H1 (cell line): ENCODE data around the gene SMC2.

Experiments
- CTCF ChIP-seq, 3 experiments: IDR thresholded peaks; 1 replicate in 2 of 3; 2 replicates in 1 of 3; pipeline versions ENCODE4 v1.5.1 to v1.6.1; 2011; ENCODE audit warnings: low read length in 3 of 3, mild to moderate bottlenecking in 3 of 3, inconsistent platforms in 2 of 3, low read depth in 1 of 3, moderate library complexity in 1 of 3; ENCODE audit not compliant: insufficient read depth in 1 of 3; ENCODE audit errors: control extremely low read depth in 1 of 3
- EP300 ChIP-seq, 2 experiments: IDR thresholded peaks; 1 replicate in 1 of 2; 2 replicates in 1 of 2; pipeline ENCODE4 v1.6.1; 2011 to 2012; ENCODE audit warnings: low read depth in 2 of 2, low read length in 2 of 2, mild to moderate bottlenecking in 2 of 2, borderline replicate concordance in 1 of 2, inconsistent platforms in 1 of 2, moderate library complexity in 1 of 2
- MAFK ChIP-seq: IDR thresholded peaks from 2 replicates; pipeline ENCODE4 v1.6.1; 2012; ENCODE audit warnings: low read depth, mild to moderate bottlenecking, improper control_type of control experiment, low read length
- NRF1 ChIP-seq: IDR thresholded peaks from 2 replicates; pipeline ENCODE4 v1.6.1; 2011; ENCODE audit warnings: mild to moderate bottlenecking, low read depth, low read length, improper control_type of control experiment
- POLR2A ChIP-seq, 2 experiments: IDR thresholded peaks; 1 replicate in 1 of 2; 2 replicates in 1 of 2; pipeline ENCODE4 v1.6.1; 2011; ENCODE audit warnings: low read depth in 2 of 2, low read length in 2 of 2, mild to moderate bottlenecking in 2 of 2; ENCODE audit errors: control extremely low read depth in 1 of 2
- POLR2AphosphoS5 ChIP-seq: IDR thresholded peaks from 2 replicates; pipeline ENCODE4 v1.6.1; 2011; ENCODE audit warnings: low read depth, low read length
- SIN3A ChIP-seq, 2 experiments: IDR thresholded peaks in 1 of 2; conservative IDR thresholded peaks in 1 of 2; 2 replicates each; pipeline ENCODE4 v1.6.1; 2011 to 2012; ENCODE audit warnings: low read length in 2 of 2, improper control_type of control experiment in 1 of 2, low read depth in 1 of 2, mild to moderate bottlenecking in 1 of 2

GRCh38 chr9:104144336-104144735, 50.2 kb downstream of the SMC2 start:
- TF ChIP-seq CTCF (IDR thresholded peaks at IDR 0.05; ENCODE audit: control extremely low read depth in 1 of 3, insufficient read depth in 1 of 3, low read depth in 1 of 3, low read length in 3 of 3) (no peak), SIN3A (conservative IDR thresholded peaks at IDR 0.05 in 1 of 2, IDR thresholded peaks at IDR 0.05 in 1 of 2; ENCODE audit: low read depth in 1 of 2, low read length in 2 of 2) (no peak), POLR2AphosphoS5 (no peak), NRF1 (no peak), EP300 (IDR thresholded peaks at IDR 0.05; ENCODE audit: borderline replicate concordance in 1 of 2, low read depth in 2 of 2, low read length in 2 of 2) (no peak), POLR2A (IDR thresholded peaks at IDR 0.05; ENCODE audit: control extremely low read depth in 1 of 2, low read depth in 2 of 2, low read length in 2 of 2) (no peak), MAFK (no peak)
